B cell (primary cell): Measurements from ENCODE around the gene PTPN1. TPM values are rescaled to one million over a fixed set of nuclear protein-coding genes. Genes with fewer than 3 reads are reported as not detected.

Experiments
- ATAC-seq: fragments of 200-7000 bp; cut with Tn5 transposase; one replicate; pipeline ENCODE4 v1.10.0; 2021; ENCODE audit warnings: low read depth, mild to moderate bottlenecking, moderate number of reproducible peaks, moderate library complexity
- CTCF ChIA-PET: fragments of 350-600 bp; sonication (Branson Sonifier 250); formaldehyde crosslinking; loops from one replicate; lab custom pipeline; 2021; ENCODE audit warnings: antibody characterized with exemption, inconsistent platforms; lab: Charles Lee
- POLR2A ChIA-PET: fragments of 350-600 bp; sonication (Branson Sonifier 250); formaldehyde crosslinking; loops from one replicate; lab custom pipeline; 2021; ENCODE audit warnings: antibody characterized with exemption; lab: Charles Lee
- DNase-seq: peaks from one replicate; pipeline ENCODE4 v3.0.0; 2013
- H2AFZ ChIP-seq: 2 replicates; pipeline ENCODE4 v1.6.1; 2012; ENCODE audit warnings: mild to moderate bottlenecking, low read depth, low read length; ENCODE audit not compliant: insufficient read depth, poor library complexity, severe bottlenecking
- H3K27ac ChIP-seq, 2 donors: 1 replicate in 1 of 2; 2 replicates in 1 of 2; pipeline ENCODE4 v1.5.1; 2012 to 2013; ENCODE audit warnings: low read length in 2 of 2, mild to moderate bottlenecking in 2 of 2, moderate library complexity in 1 of 2
- H3K27me3 ChIP-seq, 4 experiments: fragments of 200-600 bp in 1 of 4; sonication (generic) in 1 of 4; replicated peaks in 1 of 4; 1 replicate in 2 of 4; 2 replicates in 2 of 4; pipeline versions ENCODE4 v1.6.1 to v1.7.0; 2013 to 2016; ENCODE audit warnings: low read length in 3 of 4, mild to moderate bottlenecking in 2 of 4, mixed read lengths in 1 of 4, moderate library complexity in 1 of 4; ENCODE audit not compliant: insufficient read depth in 4 of 4, control insufficient read depth in 3 of 4; ENCODE audit errors: control extremely low read depth in 1 of 4
- H3K36me3 ChIP-seq, 2 experiments: replicated peaks in 1 of 2; 1 replicate in 1 of 2; 2 replicates in 1 of 2; pipeline versions ENCODE4 v1.6.1 to v1.7.1; 2013; ENCODE audit warnings: low read length in 1 of 2; ENCODE audit not compliant: insufficient read depth in 2 of 2, control insufficient read depth in 1 of 2; ENCODE audit errors: control extremely low read depth in 1 of 2, extremely low read depth in 1 of 2
- H3K4me1 ChIP-seq, 2 donors: fragments of 200-600 bp in 1 of 2; sonication (generic) in 1 of 2; 1 replicate in 1 of 2; 2 replicates in 1 of 2; pipeline versions ENCODE4 v1.5.1 to v1.6.1; 2013 to 2017; ENCODE audit warnings: low read length in 2 of 2; ENCODE audit not compliant: control insufficient read depth in 2 of 2, insufficient read depth in 2 of 2
- H3K4me2 ChIP-seq: replicated peaks from 2 replicates; pipeline ENCODE3; 2012; ENCODE audit warnings: mild to moderate bottlenecking, low read depth, low read length; ENCODE audit not compliant: poor library complexity, severe bottlenecking
- H3K4me3 ChIP-seq, 5 experiments: fragments of 200-600 bp in 1 of 5; sonication (generic) in 1 of 5; 1 replicate in 3 of 5; 2 replicates in 2 of 5; pipeline versions ENCODE4 v1.5.1 to v1.7.0; 2011 to 2016; ENCODE audit warnings: low read length in 4 of 5, mild to moderate bottlenecking in 4 of 5, low read depth in 2 of 5, control low read depth in 1 of 5, moderate library complexity in 1 of 5; ENCODE audit not compliant: insufficient read depth in 1 of 5; ENCODE audit errors: control extremely low read depth in 1 of 5, extremely low read depth in 1 of 5
- H3K79me2 ChIP-seq: fragments of 200-600 bp; sonication (generic); one replicate; pipeline ENCODE4 v1.6.0; 2016; ENCODE audit warnings: low read length; ENCODE audit not compliant: control insufficient read depth, insufficient read depth
- H3K9ac ChIP-seq: fragments of 200-600 bp; sonication (generic); 2 replicates; pipeline ENCODE4 v1.6.1; 2017; ENCODE audit warnings: mild to moderate bottlenecking, low read length, moderate library complexity
- H3K9me3 ChIP-seq, 3 donors: one replicate each; pipeline versions ENCODE4 v1.6.1 to v1.7.1; 2013; ENCODE audit warnings: low read length in 2 of 3; ENCODE audit not compliant: control insufficient read depth in 2 of 3, insufficient read depth in 1 of 3; ENCODE audit errors: control extremely low read depth in 1 of 3
- H4K20me1 ChIP-seq: 2 replicates; pipeline ENCODE4 v1.6.0; 2012; ENCODE audit warnings: mild to moderate bottlenecking, low read length; ENCODE audit not compliant: insufficient read depth, control insufficient read depth, poor library complexity, severe bottlenecking
- H3K27ac Mint-ChIP-seq: one replicate; pipeline ENCODE4 v1.8.0; 2021; ENCODE audit warnings: mixed read lengths
- H3K27me3 Mint-ChIP-seq: one replicate; pipeline ENCODE4 v1.8.0; 2021; ENCODE audit warnings: mixed read lengths
- H3K4me1 Mint-ChIP-seq: one replicate; pipeline ENCODE4 v1.8.0; 2021; ENCODE audit warnings: mixed read lengths
- H3K4me3 Mint-ChIP-seq: one replicate; pipeline ENCODE4 v1.8.0; 2021; ENCODE audit warnings: mixed read lengths
- H3K9me3 Mint-ChIP-seq: one replicate; pipeline ENCODE4 v1.8.0; 2022; ENCODE audit warnings: mixed read lengths; ENCODE audit not compliant: insufficient read depth
- CTCF ChIP-seq: fragments of 200-600 bp; IDR thresholded peaks from one replicate; pipeline ENCODE4 v1.8.0; 2022; ENCODE audit warnings: antibody characterized with exemption, mild to moderate bottlenecking
- EZH2 ChIP-seq: IDR thresholded peaks from 2 replicates; pipeline ENCODE4 v1.6.1; 2012; ENCODE audit warnings: borderline replicate concordance, low read depth, mild to moderate bottlenecking, moderate library complexity, low read length; ENCODE audit not compliant: insufficient read depth, poor library complexity, severe bottlenecking
- WGBS: methylation state at CpG from one replicate; pipeline ENCODE4 v1.1.5; 2013; ENCODE audit warnings: missing lambda C conversion rate; ENCODE audit not compliant: insufficient coverage; 5-methylcytosine and 5-hydroxymethylcytosine counted together
- intact Hi-C: fragments of 100-400 bp; cut with micrococcal nuclease; formaldehyde crosslinking; loops from one replicate; pipeline ENCODE4 v1.10.0; 2022
- polyA plus RNA-seq: library from polyadenylated mRNA; depleted of rRNA; stranded (reverse); fragments of >200 nt; gene quantifications from 2 replicates; pipeline ENCODE4 v1.2.3, GENCODE V29; 2012
- total RNA-seq, 2 donors: library from RNA; stranded (reverse); fragments of 120-200 nt in 1 of 2; gene quantifications; 1 replicate in 1 of 2; 2 replicates in 1 of 2; pipeline versions ENCODE4 v1.2.3 to v1.2.4, GENCODE V29; 2013 to 2022

The PTPN1 gene
- total and polyA plus RNA-seq, 2 donors (not counting 1 experiment from before 2014, with no cell fraction given): 77.4 to 134 TPM

- H3K27me3 Mint-ChIP-seq: no peaks in the 10 kb centered on the region
- H3K4me3 Mint-ChIP-seq: no peak overlapping the region
- Histone ChIP-seq H4K20me1 (peaks cover 32% of the 10 kb centered on the region), H3K27ac (peak overlapping the region in 1 of 2 donors; percentile 19), H3K36me3 (peaks cover 7 to 31% of the 10 kb centered on the region in 2 experiments), H3K27me3 (no peaks in the 10 kb centered on the region), H3K9me3 (peaks cover 3 to 5% (median 4%) of the 10 kb centered on the region in 3 donors), H3K4me3 (no peak overlapping the region), H3K79me2 (peaks cover 100% of the 10 kb centered on the region), H3K9ac (no peak overlapping the region), H3K4me1 (peaks cover 44 to 48% of the 10 kb centered on the region in 2 donors), H2AFZ (no peak overlapping the region), H3K4me2 (no peak overlapping the region)
- intact Hi-C loops: no loop called here
- peaks cover 34% of the 10 kb centered on the region for H3K4me1 Mint-ChIP-seq
- ATAC-seq (no peak), DNase-seq (no peak)
- no peak overlapping the region for H3K27ac Mint-ChIP-seq
- TF ChIP-seq EZH2: no peak
- no peak for TF ChIP-seq CTCF
- WGBS: 80% methylated on average over 1 of the region's 4 CpGs
- H3K9me3 Mint-ChIP-seq: no peaks in the 10 kb centered on the region
- POLR2A ChIA-PET: interaction anchor here (0.6 kb wide), 1 partner anchor 251 kb away, joined by 4 read pairs; no protein-coding TSS in a partner anchor
- CTCF ChIA-PET: interaction anchor here (1.1 to 2.3 kb wide), 4 partner anchors 8 to 51 kb away, joined by 4 to 7 read pairs (median 4); no protein-coding TSS in a partner anchor
These were observed 44.8 kb downstream of the PTPN1 start for GRCh38 chr20:50554694-50555579.

GRCh38 chr20:50555662-50556061 is 45.5 kb downstream of the PTPN1 start:
- Mint-ChIP-seq H3K9me3 (no peaks in the 10 kb centered on the region), H3K27ac (no peak overlapping the region), H3K4me3 (no peak overlapping the region), H3K4me1 (peaks cover 35% of the 10 kb centered on the region), H3K27me3 (no peaks in the 10 kb centered on the region)
- Histone ChIP-seq H3K27me3 (no peaks in the 10 kb centered on the region), H3K9ac (no peak overlapping the region), H3K4me1 (peaks cover 37 to 46% of the 10 kb centered on the region in 2 donors), H3K9me3 (peaks cover 3 to 5% (median 4%) of the 10 kb centered on the region in 3 donors), H3K4me2 (no peak overlapping the region), H3K36me3 (peaks cover 7 to 35% of the 10 kb centered on the region in 2 experiments), H3K4me3 (no peak overlapping the region), H3K27ac (no peak overlapping the region), H3K79me2 (peaks cover 100% of the 10 kb centered on the region), H4K20me1 (peaks cover 39% of the 10 kb centered on the region), H2AFZ (no peak overlapping the region)
- CTCF ChIA-PET: interaction anchor here (1.1 to 1.3 kb wide), 3 partner anchors 8 to 51 kb away, joined by 4 to 5 read pairs (median 4); no protein-coding TSS in a partner anchor
- no peak for TF ChIP-seq EZH2
- TF ChIP-seq CTCF: no peak
- 100% methylated on average over 1 of the region's 5 CpGs for WGBS
- no peak for DNase-seq
- POLR2A ChIA-PET: interaction anchor here (0.7 kb wide), 1 partner anchor 263 kb away, joined by 3 read pairs; no protein-coding TSS in a partner anchor
- ATAC-seq: no peak
- intact Hi-C loops: no loop called here
